G401 (cell line): ENCODE data around the gene IFITM1. TPM values are rescaled to one million over a fixed set of nuclear protein-coding genes. Genes with fewer than 3 reads are reported as not detected.
"Not testable (repeated sequence)": the region's sequence is repeated elsewhere in the genome, so short reads cannot be mapped to it uniquely, and the experiment has no call there.

ENCODE experiments used
- DNase-seq: peaks from one replicate; pipeline ENCODE4 v3.0.0-alpha.2; 2015; ENCODE audit warnings: low spot score
- in situ Hi-C: cut with HindIII; loops from 2 replicates; pipeline ENCODE4 v1.10.0; 2016; ENCODE audit warnings: low sequenced_read_pairs, mixed read lengths
- total RNA-seq: library from RNA; depleted of rRNA; stranded (reverse); fragments of >200 nt; shearing (Covaris generic); gene quantifications from 2 replicates; pipeline ENCODE4 v1.2.3, GENCODE V29; 2014

The IFITM1 gene
- total RNA-seq, 1 experiment from 2014 or later = 76.4 TPM

- no peak for DNase-seq
- in situ Hi-C loops = no loop called here
Measured at GRCh38 chr11:281486-282161, 32.2 kb upstream of the IFITM1 start.

GRCh38 chr11:282171-282570 lies 31.7 kb upstream of the IFITM1 start:
- in situ Hi-C loops = no loop called here
- DNase-seq = no peak

- DNase-seq = no peak
- in situ Hi-C loops = no loop called here
Measured at GRCh38 chr11:282630-283360, 31.0 kb upstream of the IFITM1 start.

GRCh38 chr11:283405-284104 lies 30.3 kb upstream of the IFITM1 start:
- in situ Hi-C loops = no loop called here
- no peak for DNase-seq

GRCh38 chr11:284105-285020 lies 29.5 kb upstream of the IFITM1 start:
- in situ Hi-C loops = no loop called here
- no peak for DNase-seq

- in situ Hi-C loops = no loop called here
Measured at GRCh38 chr11:285021-285893, 28.6 kb upstream of the IFITM1 start.

GRCh38 chr11:285894-286220 lies 28.0 kb upstream of the IFITM1 start:
- no peak for DNase-seq
- in situ Hi-C loops = no loop called here

More at GRCh38 chr11:285021-285893, 28.6 kb upstream of the IFITM1 start:
- DNase-seq = no peak

GRCh38 chr11:286977-287820 lies 26.6 kb upstream of the IFITM1 start:
- DNase-seq, in situ Hi-C loops: not testable (repeated sequence)

- in situ Hi-C loops = no loop called here
- no peak for DNase-seq
Measured at GRCh38 chr11:287821-288477, 25.9 kb upstream of the IFITM1 start.

GRCh38 chr11:288478-289397 lies 25.1 kb upstream of the IFITM1 start, which contains the start of gene PGGHG:
TSS of gene PGGHG (plus strand) at chr11:289126. CDS start at chr11:289817, 691 bp downstream.
- DNase-seq = no peak
- in situ Hi-C loops = no loop called here

- in situ Hi-C loops = no loop called here
- no peak for DNase-seq
Measured at GRCh38 chr11:289398-289711, 24.5 kb upstream of the IFITM1 start.

GRCh38 chr11:289712-290620 lies 23.9 kb upstream of the IFITM1 start:
- no peak for DNase-seq
- in situ Hi-C loops = no loop called here

- in situ Hi-C loops = no loop called here
- DNase-seq = no peak
Measured at GRCh38 chr11:290621-291231, 23.1 kb upstream of the IFITM1 start.

- in situ Hi-C loops = no loop called here
- DNase-seq = no peak
Measured at GRCh38 chr11:291281-292210, 22.3 kb upstream of the IFITM1 start.
